DMS 273 treated with DMSO at 0.1 percent for 48 hours (cell line): ENCODE results near the gene EPHA2.
"Not testable (repeated sequence)": the region's sequence is repeated elsewhere in the genome, so short reads cannot be mapped to it uniquely, and the experiment has no call there.

Experiments
- DNase-seq: peaks from one replicate; lab custom pipeline; 2025; lab: John Stamatoyannopoulos, UW

Gene EPHA2

DNA sequence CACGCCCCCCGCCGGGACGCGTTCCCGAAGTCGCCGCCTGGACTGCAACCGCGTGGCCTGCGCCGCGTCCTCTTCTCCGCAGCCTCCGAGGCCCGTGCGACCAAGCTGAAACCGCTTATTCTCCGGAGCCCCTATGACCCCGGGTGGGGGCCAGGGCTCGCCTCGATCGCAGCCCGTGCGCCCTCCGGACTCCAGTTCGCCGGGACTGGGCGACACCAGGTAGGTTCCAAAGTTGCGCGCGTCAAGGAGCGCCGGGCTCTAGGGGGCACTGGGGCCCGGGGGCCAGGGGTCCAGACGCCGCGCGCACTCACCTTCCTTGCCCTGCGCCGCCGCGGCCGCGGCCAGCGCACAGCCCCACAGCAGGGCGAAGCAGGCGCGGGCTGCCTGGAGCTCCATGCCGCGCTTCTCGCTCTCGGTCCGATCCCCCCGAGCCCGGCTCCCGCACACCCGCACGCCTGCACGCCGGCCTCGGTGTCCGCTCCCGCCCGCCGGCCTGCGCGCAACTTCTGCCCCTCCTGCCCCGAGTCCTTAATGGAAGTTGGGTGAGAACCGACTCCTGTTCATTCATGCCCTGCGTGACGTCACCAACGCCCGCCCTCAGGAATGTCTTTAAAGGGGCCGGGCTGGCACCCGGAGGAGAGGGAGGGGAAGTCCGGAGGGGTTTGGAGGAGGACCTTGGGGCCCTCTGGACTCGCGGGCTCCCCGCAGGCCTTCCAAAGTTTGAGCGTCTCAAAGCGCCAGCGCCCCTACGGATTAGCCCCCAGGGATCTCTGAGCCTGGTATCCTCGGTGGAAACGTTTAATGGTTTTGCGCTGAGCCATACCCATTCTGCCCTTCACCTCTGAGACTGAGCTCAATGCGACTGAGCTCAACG lies at the start of gene EPHA2:
Gene EPHA2 (minus strand): TSS at position 533 of the 874 bp plus-strand sequence. CDS start 137 bp downstream, at position 396.
- DNase-seq = no peak

- DNase-seq = no peak
These were observed 49.4 kb upstream of the EPHA2 start for GRCh38 chr1:16205334-16205671.

- DNase-seq = no peak
These were observed 48.9 kb upstream of the EPHA2 start for GRCh38 chr1:16204634-16205333.

- no peak for DNase-seq
These were observed 48.3 kb upstream of the EPHA2 start for GRCh38 chr1:16204216-16204615.

DNA sequence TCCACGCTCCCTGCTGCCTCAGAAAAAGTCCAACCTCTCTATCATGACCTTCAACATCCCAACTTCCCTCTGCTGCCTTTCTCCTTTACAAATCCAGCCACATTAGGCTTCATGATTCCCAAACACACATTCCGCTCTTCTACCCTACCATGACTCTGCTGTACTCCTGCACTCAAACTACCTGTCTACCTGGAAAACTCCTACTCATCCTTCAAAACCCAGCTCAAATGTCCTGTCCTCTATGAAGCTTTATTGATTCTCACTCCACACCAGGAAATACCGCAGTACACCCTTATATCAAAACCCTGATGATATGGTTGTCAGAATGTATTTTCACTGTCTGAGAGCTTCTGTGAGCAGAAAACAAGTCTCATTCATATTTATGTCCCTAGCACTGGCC lies 47.7 kb upstream of the EPHA2 start:
- DNase-seq = no peak

- DNase-seq = no peak
These were observed 46.7 kb upstream of the EPHA2 start for GRCh38 chr1:16202281-16203210.

- no peak for DNase-seq
These were observed 43.8 kb upstream of the EPHA2 start for GRCh38 chr1:16199700-16200099.

- DNase-seq = no peak
These were observed 43.3 kb upstream of the EPHA2 start for GRCh38 chr1:16199157-16199501.

- no peak for DNase-seq
These were observed 42.7 kb upstream of the EPHA2 start for GRCh38 chr1:16198444-16199156.

- no peak for DNase-seq
These were observed 41.0 kb upstream of the EPHA2 start for GRCh38 chr1:16196874-16197273.

GRCh38 chr1:16196139-16196538 lies 40.3 kb upstream of the EPHA2 start:
- DNase-seq = not testable (repeated sequence)

GRCh38 chr1:16195518-16195905 lies 39.6 kb upstream of the EPHA2 start:
- DNase-seq = no peak

- no peak for DNase-seq
These were observed 36.2 kb upstream of the EPHA2 start for GRCh38 chr1:16191916-16192546.

DNA sequence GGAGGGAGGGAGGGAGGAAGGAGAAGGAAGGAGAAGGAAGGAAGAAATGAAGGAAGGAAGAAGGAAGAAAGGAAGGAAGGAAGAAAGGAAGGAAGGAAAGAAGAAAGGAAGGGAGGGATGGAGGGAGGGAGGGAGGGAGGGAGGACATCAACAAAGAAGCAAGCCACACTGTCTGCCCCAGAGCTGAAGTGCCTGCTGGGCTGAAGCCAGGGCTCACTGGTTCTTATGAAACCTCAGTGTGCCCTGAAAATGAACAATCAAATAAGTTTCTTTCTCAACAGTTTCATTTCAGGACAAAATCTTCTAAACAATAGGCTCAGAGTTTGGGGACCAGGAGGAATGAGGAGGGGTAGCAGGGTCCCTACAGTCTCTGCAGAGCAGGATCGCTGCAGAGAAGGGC lies 35.4 kb upstream of the EPHA2 start:
- no peak for DNase-seq

DNA sequence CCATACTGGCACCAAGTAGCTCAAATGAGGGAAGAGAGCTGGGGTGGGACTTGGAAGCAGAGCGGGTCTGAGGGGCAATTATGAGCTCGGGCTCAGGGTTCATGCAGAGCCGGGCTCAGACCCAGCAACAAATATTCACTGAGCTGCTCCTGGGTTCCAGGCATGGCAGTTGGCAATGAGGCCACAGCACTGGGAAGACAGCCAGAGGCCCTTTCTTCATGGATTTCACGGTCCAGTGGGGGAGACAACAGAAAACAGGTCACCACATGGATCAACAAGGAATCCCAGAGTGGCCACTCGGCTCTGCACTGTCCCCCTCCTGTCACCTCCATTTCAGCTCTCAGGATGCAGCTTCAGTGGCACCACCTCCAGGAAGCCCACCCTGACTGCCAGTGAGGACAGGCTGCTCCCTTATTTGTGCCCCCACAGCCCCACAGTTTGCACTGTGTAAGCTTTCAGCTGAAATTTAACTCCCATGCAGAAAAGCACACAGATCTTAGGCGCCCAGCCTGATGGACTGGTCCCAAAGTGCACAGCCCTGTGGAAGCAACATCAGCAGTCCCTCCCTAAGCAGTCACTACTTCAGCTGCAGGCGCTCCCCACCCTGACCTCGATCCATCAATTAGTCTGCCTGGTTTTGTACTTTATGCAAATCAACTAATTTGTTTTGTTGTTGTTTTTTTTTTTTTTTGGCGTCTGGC lies 34.2 kb upstream of the EPHA2 start:
- DNase-seq = no peak

GRCh38 chr1:16189003-16189402 lies 33.1 kb upstream of the EPHA2 start:
- no peak for DNase-seq

DNA sequence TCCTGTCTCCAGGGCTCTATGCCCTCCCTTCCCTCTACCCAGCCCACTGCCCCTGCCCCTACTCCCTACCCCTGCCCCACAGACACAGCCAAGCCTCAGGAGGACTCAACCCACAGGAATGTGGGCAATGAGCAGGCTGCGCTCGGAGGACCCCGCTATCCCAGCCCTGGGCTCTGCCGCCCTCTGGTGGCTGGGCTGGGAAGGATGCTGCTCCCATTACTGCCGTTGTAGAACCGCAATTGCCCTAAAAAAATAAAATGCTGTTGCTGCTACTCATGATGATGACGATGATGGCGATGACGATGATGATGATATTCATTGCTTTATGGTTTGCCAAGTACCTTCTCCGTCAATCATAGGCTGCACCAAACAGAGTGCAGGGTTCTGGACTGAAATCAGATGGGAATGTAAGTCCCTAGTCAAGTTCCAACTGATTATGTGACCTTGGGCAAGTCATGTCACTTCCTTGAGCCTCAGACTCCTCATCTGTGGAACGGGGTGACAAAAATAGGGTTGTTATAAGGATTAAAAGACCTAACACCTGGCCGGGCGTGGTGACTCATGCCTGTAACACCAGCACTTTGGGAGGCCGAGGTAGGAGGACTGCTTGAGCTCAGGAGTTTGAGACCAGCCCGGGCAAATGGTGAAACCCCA lies 32.0 kb upstream of the EPHA2 start:
- DNase-seq = peak; percentile 43

GRCh38 chr1:16186655-16187235 lies 30.9 kb upstream of the EPHA2 start:
- DNase-seq = no peak

- DNase-seq = no peak
These were observed 28.9 kb upstream of the EPHA2 start for GRCh38 chr1:16184557-16185303.
